ENCODE results near the gene ERVK3-1. TPM values are rescaled to one million over a fixed set of nuclear protein-coding genes. Genes with fewer than 3 reads are reported as not detected.

Gene ERVK3-1
- total and polyA plus RNA-seq, 2 of the 13 experiments (the other 11 are each of a cell fraction or from before 2014, with no cell fraction given), result 28.5 to 38.7 TPM

DNA sequence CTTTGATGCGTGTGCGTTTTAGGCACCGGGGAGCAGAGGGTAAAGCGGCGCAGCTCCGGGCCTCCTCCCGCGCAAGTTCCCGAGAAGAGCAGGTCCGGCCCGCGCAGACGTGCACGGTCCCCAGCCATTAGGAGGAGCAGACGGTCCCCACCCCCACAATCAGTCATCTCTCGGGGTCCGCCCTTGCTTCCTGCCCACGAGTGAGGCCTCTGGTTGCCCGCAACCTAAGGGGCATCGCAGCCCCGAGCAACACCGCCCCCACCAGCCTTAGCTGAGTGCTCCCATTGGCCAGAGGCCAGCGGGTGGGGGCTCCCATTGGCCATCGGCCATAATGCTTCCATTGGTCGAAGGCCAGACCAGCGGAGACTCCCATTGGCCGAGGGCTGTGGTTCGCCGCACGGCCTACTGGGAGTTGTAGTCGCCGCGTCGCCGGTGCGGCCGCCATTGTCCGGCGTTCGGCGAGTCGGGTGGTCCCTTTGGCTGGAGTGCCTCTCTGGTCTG is 26.6 kb upstream of the ERVK3-1 start, which contains the start of gene ZNF8 (continued):
- TF ChIP-seq ATF7 (IDR thresholded peaks at IDR 0.05), result no peak
- TF ChIP-seq ATF7 (CRISPR knock-in tag; IDR thresholded peaks at IDR 0.05), result peak; percentile 11; the same call in 1 of the 2 replicates
- TF ChIP-seq ZNF121 (CRISPR knock-in tag; IDR thresholded peaks at IDR 0.05), result no peak
- no peak for TF ChIP-seq GLMP (CRISPR knock-in tag; IDR thresholded peaks at IDR 0.05; ENCODE audit: borderline replicate concordance)
- TF ChIP-seq ZNF747 (CRISPR knock-in tag; IDR thresholded peaks at IDR 0.05; ENCODE audit: borderline replicate concordance), result peak; percentile 53
- TF ChIP-seq, protein P1, sequence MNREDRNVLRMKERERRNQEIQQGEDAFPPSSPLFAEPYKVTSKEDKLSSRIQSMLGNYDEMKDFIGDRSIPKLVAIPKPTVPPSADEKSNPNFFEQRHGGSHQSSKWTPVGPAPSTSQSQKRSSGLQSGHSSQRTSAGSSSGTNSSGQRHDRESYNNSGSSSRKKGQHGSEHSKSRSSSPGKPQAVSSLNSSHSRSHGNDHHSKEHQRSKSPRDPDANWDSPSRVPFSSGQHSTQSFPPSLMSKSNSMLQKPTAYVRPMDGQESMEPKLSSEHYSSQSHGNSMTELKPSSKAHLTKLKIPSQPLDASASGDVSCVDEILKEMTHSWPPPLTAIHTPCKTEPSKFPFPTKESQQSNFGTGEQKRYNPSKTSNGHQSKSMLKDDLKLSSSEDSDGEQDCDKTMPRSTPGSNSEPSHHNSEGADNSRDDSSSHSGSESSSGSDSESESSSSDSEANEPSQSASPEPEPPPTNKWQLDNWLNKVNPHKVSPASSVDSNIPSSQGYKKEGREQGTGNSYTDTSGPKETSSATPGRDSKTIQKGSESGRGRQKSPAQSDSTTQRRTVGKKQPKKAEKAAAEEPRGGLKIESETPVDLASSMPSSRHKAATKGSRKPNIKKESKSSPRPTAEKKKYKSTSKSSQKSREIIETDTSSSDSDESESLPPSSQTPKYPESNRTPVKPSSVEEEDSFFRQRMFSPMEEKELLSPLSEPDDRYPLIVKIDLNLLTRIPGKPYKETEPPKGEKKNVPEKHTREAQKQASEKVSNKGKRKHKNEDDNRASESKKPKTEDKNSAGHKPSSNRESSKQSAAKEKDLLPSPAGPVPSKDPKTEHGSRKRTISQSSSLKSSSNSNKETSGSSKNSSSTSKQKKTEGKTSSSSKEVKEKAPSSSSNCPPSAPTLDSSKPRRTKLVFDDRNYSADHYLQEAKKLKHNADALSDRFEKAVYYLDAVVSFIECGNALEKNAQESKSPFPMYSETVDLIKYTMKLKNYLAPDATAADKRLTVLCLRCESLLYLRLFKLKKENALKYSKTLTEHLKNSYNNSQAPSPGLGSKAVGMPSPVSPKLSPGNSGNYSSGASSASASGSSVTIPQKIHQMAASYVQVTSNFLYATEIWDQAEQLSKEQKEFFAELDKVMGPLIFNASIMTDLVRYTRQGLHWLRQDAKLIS (CRISPR knock-in tag; IDR thresholded peaks at IDR 0.05), result no peak
- TF ChIP-seq FOXO1 (CRISPR knock-in tag; IDR thresholded peaks at IDR 0.05), result no peak
- peak; percentile 80 for TF ChIP-seq SP5 (CRISPR knock-in tag; IDR thresholded peaks at IDR 0.05; ENCODE audit: borderline replicate concordance, low read depth)
- TF ChIP-seq AGO2 (optimal IDR thresholded peaks at IDR 0.05; ENCODE audit: low read depth, low read length), result no peak
- TF ChIP-seq ZNF713 (CRISPR knock-in tag; IDR thresholded peaks at IDR 0.05), result peak; percentile 89; the same call in 1 of the 2 replicates
- TF ChIP-seq, protein P2, sequence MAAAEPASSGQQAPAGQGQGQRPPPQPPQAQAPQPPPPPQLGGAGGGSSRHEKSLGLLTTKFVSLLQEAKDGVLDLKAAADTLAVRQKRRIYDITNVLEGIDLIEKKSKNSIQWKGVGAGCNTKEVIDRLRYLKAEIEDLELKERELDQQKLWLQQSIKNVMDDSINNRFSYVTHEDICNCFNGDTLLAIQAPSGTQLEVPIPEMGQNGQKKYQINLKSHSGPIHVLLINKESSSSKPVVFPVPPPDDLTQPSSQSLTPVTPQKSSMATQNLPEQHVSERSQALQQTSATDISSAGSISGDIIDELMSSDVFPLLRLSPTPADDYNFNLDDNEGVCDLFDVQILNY (CRISPR knock-in tag; conservative IDR thresholded peaks at IDR 0.05), result no peak
- no peak for TF ChIP-seq PTBP1 (IDR thresholded peaks at IDR 0.05; ENCODE audit: low read depth, low read length, poor library complexity, severe bottlenecking)
- TF ChIP-seq MTF1 (CRISPR knock-in tag; IDR thresholded peaks at IDR 0.05), result no peak
- TF ChIP-seq FIP1L1 (IDR thresholded peaks at IDR 0.05; ENCODE audit: borderline replicate concordance, insufficient read depth, low read depth, low read length), result no peak
- TF ChIP-seq, protein P3, sequence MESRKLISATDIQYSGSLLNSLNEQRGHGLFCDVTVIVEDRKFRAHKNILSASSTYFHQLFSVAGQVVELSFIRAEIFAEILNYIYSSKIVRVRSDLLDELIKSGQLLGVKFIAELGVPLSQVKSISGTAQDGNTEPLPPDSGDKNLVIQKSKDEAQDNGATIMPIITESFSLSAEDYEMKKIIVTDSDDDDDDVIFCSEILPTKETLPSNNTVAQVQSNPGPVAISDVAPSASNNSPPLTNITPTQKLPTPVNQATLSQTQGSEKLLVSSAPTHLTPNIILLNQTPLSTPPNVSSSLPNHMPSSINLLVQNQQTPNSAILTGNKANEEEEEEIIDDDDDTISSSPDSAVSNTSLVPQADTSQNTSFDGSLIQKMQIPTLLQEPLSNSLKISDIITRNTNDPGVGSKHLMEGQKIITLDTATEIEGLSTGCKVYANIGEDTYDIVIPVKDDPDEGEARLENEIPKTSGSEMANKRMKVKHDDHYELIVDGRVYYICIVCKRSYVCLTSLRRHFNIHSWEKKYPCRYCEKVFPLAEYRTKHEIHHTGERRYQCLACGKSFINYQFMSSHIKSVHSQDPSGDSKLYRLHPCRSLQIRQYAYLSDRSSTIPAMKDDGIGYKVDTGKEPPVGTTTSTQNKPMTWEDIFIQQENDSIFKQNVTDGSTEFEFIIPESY (CRISPR knock-in tag; IDR thresholded peaks at IDR 0.05), result no peak
- TF ChIP-seq MYNN (CRISPR knock-in tag; IDR thresholded peaks at IDR 0.05; ENCODE audit: low read depth), result no peak
- TF ChIP-seq, protein P4, sequence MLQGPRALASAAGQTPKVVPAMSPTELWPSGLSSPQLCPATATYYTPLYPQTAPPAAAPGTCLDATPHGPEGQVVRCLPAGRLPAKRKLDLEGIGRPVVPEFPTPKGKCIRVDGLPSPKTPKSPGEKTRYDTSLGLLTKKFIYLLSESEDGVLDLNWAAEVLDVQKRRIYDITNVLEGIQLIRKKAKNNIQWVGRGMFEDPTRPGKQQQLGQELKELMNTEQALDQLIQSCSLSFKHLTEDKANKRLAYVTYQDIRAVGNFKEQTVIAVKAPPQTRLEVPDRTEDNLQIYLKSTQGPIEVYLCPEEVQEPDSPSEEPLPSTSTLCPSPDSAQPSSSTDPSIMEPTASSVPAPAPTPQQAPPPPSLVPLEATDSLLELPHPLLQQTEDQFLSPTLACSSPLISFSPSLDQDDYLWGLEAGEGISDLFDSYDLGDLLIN (CRISPR knock-in tag; IDR thresholded peaks at IDR 0.05; ENCODE audit: borderline replicate concordance), result no peak
- no peak for TF ChIP-seq ZNF549 (CRISPR knock-in tag; IDR thresholded peaks at IDR 0.05)
- no peak for TF ChIP-seq NFIC (IDR thresholded peaks at IDR 0.05; ENCODE audit: low read length)
- TF ChIP-seq ZSCAN29 (CRISPR knock-in tag; conservative IDR thresholded peaks at IDR 0.05), result peak; percentile 81; the same call in 1 of the 2 replicates
- TF ChIP-seq TEAD2 (CRISPR knock-in tag; IDR thresholded peaks at IDR 0.05), result no peak
- TF ChIP-seq STAG1 (CRISPR knock-in tag; IDR thresholded peaks at IDR 0.05), result no peak
- TF ChIP-seq EZH2 (conservative IDR thresholded peaks at IDR 0.05; ENCODE audit: low read depth, low read length), result no peak
